PC-3 (cell line): ENCODE results near the gene OR10C1.

ENCODE experiments used
- CTCF ChIP-seq: fragments of 300-600 bp; sonication (generic); conservative IDR thresholded peaks from 2 replicates; pipeline ENCODE4 v1.5.1; 2017; ENCODE audit warnings: antibody characterized with exemption, low read depth, mild to moderate bottlenecking, low read length
- EZH2 ChIP-seq: fragments of 300-600 bp; sonication (generic); IDR thresholded peaks from one replicate; pipeline ENCODE4 v1.6.1; 2017; ENCODE audit warnings: antibody characterized with exemption, mild to moderate bottlenecking, low read length; ENCODE audit not compliant: unreplicated experiment

- no peak for TF ChIP-seq CTCF
- no peak for TF ChIP-seq EZH2
Measured at GRCh38 chr6:29419516-29419915, 19.6 kb upstream of the OR10C1 start.
